Smooth muscle cell (in vitro differentiated cells): ENCODE results near the gene MAMSTR. TPM values are rescaled to one million over a fixed set of nuclear protein-coding genes. Genes with fewer than 3 reads are reported as not detected.

Source experiments
- DNase-seq: peaks from one replicate; lab custom pipeline; 2025; ENCODE audit not compliant: unreplicated experiment; lab: John Stamatoyannopoulos, UW
- H2AFZ ChIP-seq: fragments of 200-600 bp; sonication (generic); 2 replicates; pipeline ENCODE4 v1.6.0; 2016; ENCODE audit warnings: antibody characterized with exemption, low read depth, mild to moderate bottlenecking
- H3F3A ChIP-seq: fragments of 200-600 bp; sonication (generic); 2 replicates; pipeline ENCODE4 v1.6.0; 2017; ENCODE audit warnings: antibody characterized with exemption, low read depth
- H3K27ac ChIP-seq: fragments of 200-600 bp; sonication (generic); 2 replicates; pipeline ENCODE4 v1.5.1; 2016; ENCODE audit warnings: low read depth, mild to moderate bottlenecking
- H3K27me3 ChIP-seq: fragments of 200-600 bp; sonication (generic); 2 replicates; pipeline ENCODE4 v1.6.1; 2016; ENCODE audit warnings: low read depth, mild to moderate bottlenecking
- H3K36me3 ChIP-seq: fragments of 200-600 bp; sonication (generic); 2 replicates; pipeline ENCODE4 v1.5.1; 2016; ENCODE audit warnings: low read depth
- H3K4me1 ChIP-seq: fragments of 200-600 bp; sonication (generic); 2 replicates; pipeline ENCODE4 v1.5.1; 2016; ENCODE audit warnings: low read depth
- H3K4me2 ChIP-seq: fragments of 200-600 bp; sonication (generic); 2 replicates; pipeline ENCODE4 v1.6.0; 2016; ENCODE audit warnings: mild to moderate bottlenecking
- H3K4me3 ChIP-seq: fragments of 200-600 bp; sonication (generic); 2 replicates; pipeline ENCODE4 v1.5.1; 2016; ENCODE audit warnings: mild to moderate bottlenecking
- H3K79me2 ChIP-seq: fragments of 200-600 bp; sonication (generic); 2 replicates; pipeline ENCODE4 v1.6.0; 2016; ENCODE audit warnings: low read depth, mild to moderate bottlenecking
- H3K9ac ChIP-seq: fragments of 200-600 bp; sonication (generic); 2 replicates; pipeline ENCODE4 v1.6.0; 2016; ENCODE audit warnings: low read depth
- H3K9me3 ChIP-seq: fragments of 200-600 bp; sonication (generic); replicated peaks from 2 replicates; pipeline ENCODE4 v1.5.1; 2016; ENCODE audit warnings: low read depth
- H4K20me1 ChIP-seq: fragments of 200-600 bp; sonication (generic); 2 replicates; pipeline ENCODE4 v1.6.0; 2016; ENCODE audit warnings: low read depth
- WGBS: methylation state at CpG from one replicate; pipeline ENCODE4 v1.1.7; 2016; ENCODE audit warnings: low lambda C conversion rate; 5-methylcytosine and 5-hydroxymethylcytosine counted together
- polyA plus RNA-seq: library from polyadenylated mRNA; unstranded; fragments of >200 nt; fragmentation: Nextera tagmentation; extraction: Ambion mirVana; gene quantifications from 2 replicates; pipeline ENCODE4 v1.2.1, GENCODE V29; 2016
- total RNA-seq: library from RNA; depleted of rRNA; stranded (reverse); fragments of >200 nt; gene quantifications from 2 replicates; pipeline ENCODE4 v1.2.3, GENCODE V29; 2014
- TF ChIP-seq, protein P1 (sequence below): fragments of 200-600 bp; sonication (generic); IDR thresholded peaks from 2 replicates; pipeline ENCODE4 v1.5.1; 2017; ENCODE audit warnings: borderline replicate concordance, mild to moderate bottlenecking, antibody characterized with exemption; ENCODE audit not compliant: insufficient read depth, poor library complexity, severe bottlenecking

Gene MAMSTR
- total and polyA plus RNA-seq, 2 experiments from 2014 or later = 0.58 to 3.9 TPM

DNA sequence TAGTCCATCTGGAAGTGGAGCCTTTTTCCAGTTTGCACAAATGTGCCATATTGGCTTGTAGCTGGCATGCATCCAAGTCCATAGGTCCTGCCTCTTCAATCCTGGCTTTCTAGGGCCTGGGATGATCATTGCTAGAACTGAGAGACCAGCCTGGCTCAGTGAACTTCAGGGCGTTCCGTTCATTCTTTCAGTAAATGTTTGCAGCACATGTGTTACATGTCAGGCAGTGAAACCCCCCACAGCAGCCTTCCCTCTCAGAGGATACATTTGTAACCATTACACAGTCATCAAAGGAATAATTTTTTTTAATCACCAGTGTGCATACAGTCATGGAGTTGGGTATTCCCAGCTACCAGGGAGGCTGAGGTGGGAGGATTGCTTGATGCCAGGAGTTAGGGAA, 14.1 kb downstream of the MAMSTR start:
- H3K9me3 ChIP-seq = no peaks in the 10 kb centered on the region
- H3K9ac ChIP-seq = no peak overlapping the region
- no peaks in the 10 kb centered on the region for H4K20me1 ChIP-seq
- no peak overlapping the region for H2AFZ ChIP-seq
- no peaks in the 10 kb centered on the region for H3F3A ChIP-seq
- no peaks in the 10 kb centered on the region for H3K27me3 ChIP-seq
- H3K4me2 ChIP-seq = no peak overlapping the region
- 79% methylated on average over 2 of the region's 2 CpGs for WGBS
- no peaks in the 10 kb centered on the region for H3K79me2 ChIP-seq
- no peaks in the 10 kb centered on the region for H3K4me1 ChIP-seq
- H3K27ac ChIP-seq = no peak overlapping the region
- H3K4me3 ChIP-seq = no peak overlapping the region
- TF ChIP-seq, protein P1, sequence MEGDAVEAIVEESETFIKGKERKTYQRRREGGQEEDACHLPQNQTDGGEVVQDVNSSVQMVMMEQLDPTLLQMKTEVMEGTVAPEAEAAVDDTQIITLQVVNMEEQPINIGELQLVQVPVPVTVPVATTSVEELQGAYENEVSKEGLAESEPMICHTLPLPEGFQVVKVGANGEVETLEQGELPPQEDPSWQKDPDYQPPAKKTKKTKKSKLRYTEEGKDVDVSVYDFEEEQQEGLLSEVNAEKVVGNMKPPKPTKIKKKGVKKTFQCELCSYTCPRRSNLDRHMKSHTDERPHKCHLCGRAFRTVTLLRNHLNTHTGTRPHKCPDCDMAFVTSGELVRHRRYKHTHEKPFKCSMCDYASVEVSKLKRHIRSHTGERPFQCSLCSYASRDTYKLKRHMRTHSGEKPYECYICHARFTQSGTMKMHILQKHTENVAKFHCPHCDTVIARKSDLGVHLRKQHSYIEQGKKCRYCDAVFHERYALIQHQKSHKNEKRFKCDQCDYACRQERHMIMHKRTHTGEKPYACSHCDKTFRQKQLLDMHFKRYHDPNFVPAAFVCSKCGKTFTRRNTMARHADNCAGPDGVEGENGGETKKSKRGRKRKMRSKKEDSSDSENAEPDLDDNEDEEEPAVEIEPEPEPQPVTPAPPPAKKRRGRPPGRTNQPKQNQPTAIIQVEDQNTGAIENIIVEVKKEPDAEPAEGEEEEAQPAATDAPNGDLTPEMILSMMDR = no peak
- H3K36me3 ChIP-seq = no peaks in the 10 kb centered on the region
- no peak for DNase-seq

DNA sequence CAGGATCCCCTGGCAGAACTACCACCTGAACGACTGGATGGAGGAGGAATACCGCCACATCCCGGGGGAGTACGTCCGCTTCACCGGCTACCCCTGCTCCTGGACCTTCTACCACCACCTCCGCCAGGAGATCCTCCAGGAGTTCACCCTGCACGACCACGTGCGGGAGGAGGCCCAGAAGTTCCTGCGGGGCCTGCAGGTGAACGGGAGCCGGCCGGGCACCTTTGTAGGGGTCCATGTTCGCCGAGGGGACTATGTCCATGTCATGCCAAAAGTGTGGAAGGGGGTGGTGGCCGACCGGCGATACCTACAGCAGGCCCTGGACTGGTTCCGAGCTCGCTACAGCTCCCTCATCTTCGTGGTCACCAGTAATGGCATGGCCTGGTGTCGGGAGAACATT, 16.2 kb downstream of the MAMSTR start:
- Histone ChIP-seq H4K20me1 (no peaks in the 10 kb centered on the region), H2AFZ (no peak overlapping the region), H3K4me1 (no peaks in the 10 kb centered on the region), H3K4me2 (no peak overlapping the region), H3K27ac (no peak overlapping the region), H3K79me2 (no peaks in the 10 kb centered on the region), H3K9ac (no peak overlapping the region), H3K9me3 (no peaks in the 10 kb centered on the region), H3K27me3 (no peaks in the 10 kb centered on the region), H3K36me3 (no peaks in the 10 kb centered on the region), H3K4me3 (no peak overlapping the region), H3F3A (no peaks in the 10 kb centered on the region)
- TF ChIP-seq, protein P1 = no peak
- DNase-seq = no peak
- WGBS = 95% methylated on average over 23 of the region's 23 CpGs

DNA sequence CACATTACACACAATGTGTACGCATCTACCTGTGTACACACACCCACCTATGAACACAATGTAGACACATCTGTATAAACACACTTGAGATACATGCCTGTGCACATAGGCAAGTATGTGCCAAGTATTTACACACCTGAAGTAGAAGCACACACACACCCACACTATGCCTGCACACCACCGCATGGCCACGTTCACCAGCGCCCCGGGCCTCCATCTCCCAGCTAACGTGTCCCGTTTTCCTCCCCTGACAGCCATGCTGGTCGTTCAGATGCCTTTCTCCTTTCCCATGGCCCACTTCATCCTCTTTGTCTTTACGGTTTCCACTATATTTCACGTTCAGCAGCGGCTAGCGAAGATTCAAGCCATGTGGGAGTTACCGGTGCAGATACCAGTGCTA, 16.8 kb downstream of the MAMSTR start:
- Histone ChIP-seq H4K20me1 (no peaks in the 10 kb centered on the region), H3K36me3 (no peaks in the 10 kb centered on the region), H2AFZ (no peak overlapping the region), H3K4me2 (no peak overlapping the region), H3F3A (no peaks in the 10 kb centered on the region), H3K4me3 (no peak overlapping the region), H3K27ac (no peak overlapping the region), H3K27me3 (no peaks in the 10 kb centered on the region), H3K4me1 (no peaks in the 10 kb centered on the region), H3K9me3 (no peaks in the 10 kb centered on the region), H3K9ac (no peak overlapping the region), H3K79me2 (no peaks in the 10 kb centered on the region)
- no peak for DNase-seq
- TF ChIP-seq, protein P1 = no peak
- WGBS = 95% methylated on average over 13 of the region's 13 CpGs

DNA sequence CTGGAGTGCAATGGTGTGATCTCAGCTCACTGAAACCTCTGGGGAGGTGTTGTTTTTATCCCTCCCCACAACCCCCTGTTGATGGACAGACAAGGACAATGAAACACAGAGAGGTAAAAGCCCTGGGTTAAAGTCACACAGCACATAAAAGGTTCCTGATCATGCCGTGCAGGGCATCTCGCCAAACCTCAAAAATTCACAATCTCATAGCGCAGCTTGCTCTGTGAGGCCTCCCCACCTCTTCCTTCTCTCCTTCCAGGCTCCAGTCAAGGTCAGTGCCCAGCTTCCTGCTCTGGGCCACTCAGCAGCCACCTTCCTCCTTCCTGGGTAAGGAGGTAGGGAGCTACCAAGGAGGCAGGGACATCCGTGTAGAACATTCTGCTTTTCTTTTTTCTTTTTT, 21.5 kb downstream of the MAMSTR start:
- Histone ChIP-seq H3K4me1 (peaks cover 10% of the 10 kb centered on the region), H3K36me3 (no peaks in the 10 kb centered on the region), H3K27me3 (peaks cover 22% of the 10 kb centered on the region), H3K4me3 (no peak overlapping the region), H3K9ac (no peak overlapping the region), H2AFZ (no peak overlapping the region), H3F3A (no peaks in the 10 kb centered on the region), H3K9me3 (no peaks in the 10 kb centered on the region), H4K20me1 (peaks cover 7% of the 10 kb centered on the region), H3K27ac (no peak overlapping the region), H3K79me2 (no peaks in the 10 kb centered on the region), H3K4me2 (no peak overlapping the region)
- DNase-seq = no peak
- TF ChIP-seq, protein P1 = no peak
- WGBS = 82% methylated on average over 4 of the region's 4 CpGs
